ENCODE results near the gene ZNF738. TPM values are rescaled to one million over a fixed set of nuclear protein-coding genes. Genes with fewer than 3 reads are reported as not detected.

Gene ZNF738
- polyA plus RNA-seq, 1 donor from 2014 or later: 159 TPM

DNA sequence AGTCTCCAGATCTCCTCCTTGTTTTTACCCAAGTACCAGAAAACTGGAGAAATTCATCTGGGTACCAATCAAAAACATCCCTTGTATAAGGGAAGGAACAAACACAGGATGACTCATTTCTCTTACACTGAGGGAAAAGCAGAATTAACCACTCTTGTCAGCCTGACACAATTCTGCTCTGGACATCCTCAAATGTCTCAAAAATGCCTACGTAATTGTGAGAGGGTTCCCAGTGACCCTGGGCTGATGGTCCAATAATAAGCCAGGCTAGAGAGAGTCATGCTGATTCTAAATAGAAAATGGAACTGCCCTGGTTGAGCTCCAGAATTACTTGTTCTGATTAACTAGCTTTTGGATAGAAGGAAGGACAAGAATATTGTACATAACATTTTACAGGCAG lies 44.1 kb upstream of the ZNF738 start:
- Histone ChIP-seq H4K20me1 (ENCODE audit: insufficient read depth) (no peaks in the 10 kb centered on the region), H3K36me3 (ENCODE audit: insufficient read depth, low read length) (peaks cover 5% of the 10 kb centered on the region), H3K9me3 (ENCODE audit: low read length) (no peaks in the 10 kb centered on the region), H3F3A (ENCODE audit: insufficient read depth, low read length, poor library complexity, severe bottlenecking) (no peaks in the 10 kb centered on the region), H3K4me3 (ENCODE audit: low read length) (no peak overlapping the region), H3K27ac (ENCODE audit: low read length) (no peak overlapping the region), H3K9ac (ENCODE audit: low read length) (no peak overlapping the region), H3K4me2 (ENCODE audit: low read length) (no peak overlapping the region), H3K27me3 (ENCODE audit: insufficient read depth, low read depth, low read length) (no peaks in the 10 kb centered on the region), H3K9me2 (ENCODE audit: insufficient read depth, low read length) (no peaks in the 10 kb centered on the region), H3K79me2 (replicated peaks; ENCODE audit: insufficient read depth, low read length) (peaks cover 82% of the 10 kb centered on the region), H2AFZ (ENCODE audit: low read depth, low read length) (no peak overlapping the region)
- TF ChIP-seq EP300 (conservative IDR thresholded peaks at IDR 0.05; ENCODE audit: poor library complexity, severe bottlenecking) (no peak), EZH2 (IDR thresholded peaks at IDR 0.05; ENCODE audit: borderline replicate concordance, insufficient read depth, low read length, poor library complexity, severe bottlenecking) (no peak), SMC3 (conservative IDR thresholded peaks at IDR 0.05; ENCODE audit: poor library complexity) (no peak), MXI1 (conservative IDR thresholded peaks at IDR 0.05; ENCODE audit: poor library complexity, severe bottlenecking) (no peak), RAD21 (conservative IDR thresholded peaks at IDR 0.05) (no peak), POLR2AphosphoS5 (IDR thresholded peaks at IDR 0.05) (no peak), TAF1 (IDR thresholded peaks at IDR 0.05; ENCODE audit: low read depth) (no peak)
- TF ChIP-seq, protein P1, sequence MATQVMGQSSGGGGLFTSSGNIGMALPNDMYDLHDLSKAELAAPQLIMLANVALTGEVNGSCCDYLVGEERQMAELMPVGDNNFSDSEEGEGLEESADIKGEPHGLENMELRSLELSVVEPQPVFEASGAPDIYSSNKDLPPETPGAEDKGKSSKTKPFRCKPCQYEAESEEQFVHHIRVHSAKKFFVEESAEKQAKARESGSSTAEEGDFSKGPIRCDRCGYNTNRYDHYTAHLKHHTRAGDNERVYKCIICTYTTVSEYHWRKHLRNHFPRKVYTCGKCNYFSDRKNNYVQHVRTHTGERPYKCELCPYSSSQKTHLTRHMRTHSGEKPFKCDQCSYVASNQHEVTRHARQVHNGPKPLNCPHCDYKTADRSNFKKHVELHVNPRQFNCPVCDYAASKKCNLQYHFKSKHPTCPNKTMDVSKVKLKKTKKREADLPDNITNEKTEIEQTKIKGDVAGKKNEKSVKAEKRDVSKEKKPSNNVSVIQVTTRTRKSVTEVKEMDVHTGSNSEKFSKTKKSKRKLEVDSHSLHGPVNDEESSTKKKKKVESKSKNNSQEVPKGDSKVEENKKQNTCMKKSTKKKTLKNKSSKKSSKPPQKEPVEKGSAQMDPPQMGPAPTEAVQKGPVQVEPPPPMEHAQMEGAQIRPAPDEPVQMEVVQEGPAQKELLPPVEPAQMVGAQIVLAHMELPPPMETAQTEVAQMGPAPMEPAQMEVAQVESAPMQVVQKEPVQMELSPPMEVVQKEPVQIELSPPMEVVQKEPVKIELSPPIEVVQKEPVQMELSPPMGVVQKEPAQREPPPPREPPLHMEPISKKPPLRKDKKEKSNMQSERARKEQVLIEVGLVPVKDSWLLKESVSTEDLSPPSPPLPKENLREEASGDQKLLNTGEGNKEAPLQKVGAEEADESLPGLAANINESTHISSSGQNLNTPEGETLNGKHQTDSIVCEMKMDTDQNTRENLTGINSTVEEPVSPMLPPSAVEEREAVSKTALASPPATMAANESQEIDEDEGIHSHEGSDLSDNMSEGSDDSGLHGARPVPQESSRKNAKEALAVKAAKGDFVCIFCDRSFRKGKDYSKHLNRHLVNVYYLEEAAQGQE (IDR thresholded peaks at IDR 0.05; ENCODE audit: borderline replicate concordance): no peak
- TF ChIP-seq, protein P2, sequence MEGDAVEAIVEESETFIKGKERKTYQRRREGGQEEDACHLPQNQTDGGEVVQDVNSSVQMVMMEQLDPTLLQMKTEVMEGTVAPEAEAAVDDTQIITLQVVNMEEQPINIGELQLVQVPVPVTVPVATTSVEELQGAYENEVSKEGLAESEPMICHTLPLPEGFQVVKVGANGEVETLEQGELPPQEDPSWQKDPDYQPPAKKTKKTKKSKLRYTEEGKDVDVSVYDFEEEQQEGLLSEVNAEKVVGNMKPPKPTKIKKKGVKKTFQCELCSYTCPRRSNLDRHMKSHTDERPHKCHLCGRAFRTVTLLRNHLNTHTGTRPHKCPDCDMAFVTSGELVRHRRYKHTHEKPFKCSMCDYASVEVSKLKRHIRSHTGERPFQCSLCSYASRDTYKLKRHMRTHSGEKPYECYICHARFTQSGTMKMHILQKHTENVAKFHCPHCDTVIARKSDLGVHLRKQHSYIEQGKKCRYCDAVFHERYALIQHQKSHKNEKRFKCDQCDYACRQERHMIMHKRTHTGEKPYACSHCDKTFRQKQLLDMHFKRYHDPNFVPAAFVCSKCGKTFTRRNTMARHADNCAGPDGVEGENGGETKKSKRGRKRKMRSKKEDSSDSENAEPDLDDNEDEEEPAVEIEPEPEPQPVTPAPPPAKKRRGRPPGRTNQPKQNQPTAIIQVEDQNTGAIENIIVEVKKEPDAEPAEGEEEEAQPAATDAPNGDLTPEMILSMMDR (IDR thresholded peaks at IDR 0.05; ENCODE audit: poor library complexity, severe bottlenecking): no peak

DNA sequence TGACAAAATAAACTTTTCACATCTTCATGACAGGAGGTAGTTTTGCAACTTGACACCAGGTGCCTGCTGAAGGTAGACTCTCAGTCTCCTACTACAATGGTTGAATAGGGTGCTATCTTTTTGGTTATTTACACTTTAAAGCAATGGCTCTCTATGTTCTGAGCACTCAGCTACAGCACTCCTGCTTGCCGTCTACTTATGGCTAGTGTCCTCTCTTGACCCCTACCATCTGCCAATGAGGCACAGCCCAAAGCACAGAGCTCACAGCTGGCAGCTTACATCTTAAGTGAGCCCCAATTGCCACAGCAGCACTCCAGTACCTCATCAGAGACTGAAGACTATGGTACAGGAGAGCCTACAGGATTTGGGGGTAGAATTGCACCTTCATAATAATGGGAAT lies 41.0 kb upstream of the ZNF738 start:
- Histone ChIP-seq H4K20me1 (ENCODE audit: insufficient read depth) (no peaks in the 10 kb centered on the region), H3K9me3 (ENCODE audit: low read length) (no peaks in the 10 kb centered on the region), H3K4me3 (ENCODE audit: low read length) (no peak overlapping the region), H3K4me2 (ENCODE audit: low read length) (no peak overlapping the region), H3K36me3 (ENCODE audit: insufficient read depth, low read length) (peaks cover 5% of the 10 kb centered on the region), H3K9me2 (ENCODE audit: insufficient read depth, low read length) (no peaks in the 10 kb centered on the region), H3F3A (ENCODE audit: insufficient read depth, low read length, poor library complexity, severe bottlenecking) (no peaks in the 10 kb centered on the region), H2AFZ (ENCODE audit: low read depth, low read length) (no peak overlapping the region), H3K27me3 (ENCODE audit: insufficient read depth, low read depth, low read length) (no peaks in the 10 kb centered on the region), H3K79me2 (replicated peaks; ENCODE audit: insufficient read depth, low read length) (peaks cover 84% of the 10 kb centered on the region), H3K9ac (ENCODE audit: low read length) (no peak overlapping the region), H3K27ac (ENCODE audit: low read length) (no peak overlapping the region)
- TF ChIP-seq, protein P1 (IDR thresholded peaks at IDR 0.05; ENCODE audit: borderline replicate concordance): no peak
- TF ChIP-seq POLR2AphosphoS5 (IDR thresholded peaks at IDR 0.05) (no peak), SMC3 (conservative IDR thresholded peaks at IDR 0.05; ENCODE audit: poor library complexity) (no peak), TAF1 (IDR thresholded peaks at IDR 0.05; ENCODE audit: low read depth) (no peak), EP300 (conservative IDR thresholded peaks at IDR 0.05; ENCODE audit: poor library complexity, severe bottlenecking) (no peak), MXI1 (conservative IDR thresholded peaks at IDR 0.05; ENCODE audit: poor library complexity, severe bottlenecking) (no peak), EZH2 (IDR thresholded peaks at IDR 0.05; ENCODE audit: borderline replicate concordance, insufficient read depth, low read length, poor library complexity, severe bottlenecking) (no peak), RAD21 (conservative IDR thresholded peaks at IDR 0.05) (no peak)
- TF ChIP-seq, protein P2 (IDR thresholded peaks at IDR 0.05; ENCODE audit: poor library complexity, severe bottlenecking): no peak

All from neural cell (in vitro differentiated cells).